Superior temporal gyrus (tissue), 1 donor: ENCODE results near the gene CENATAC.
"Not testable (repeated sequence)": the region's sequence is repeated elsewhere in the genome, so short reads cannot be mapped to it uniquely, and the experiment has no call there.

Experiments used
- DNase-seq: peaks from one replicate; pipeline ENCODE4 v3.0.0-alpha.2; 2016; ENCODE audit errors: extremely low spot score

CENATAC gene

GRCh38 chr11:118996926-118997626, 862 bp upstream of the CENATAC start:
- DNase-seq, result peak; percentile 34

- no peak for DNase-seq
These were observed 415 bp downstream of the CENATAC start for GRCh38 chr11:118998388-118998717.

GRCh38 chr11:118998822-118999221, 884 bp downstream of the CENATAC start:
- no peak for DNase-seq

DNA sequence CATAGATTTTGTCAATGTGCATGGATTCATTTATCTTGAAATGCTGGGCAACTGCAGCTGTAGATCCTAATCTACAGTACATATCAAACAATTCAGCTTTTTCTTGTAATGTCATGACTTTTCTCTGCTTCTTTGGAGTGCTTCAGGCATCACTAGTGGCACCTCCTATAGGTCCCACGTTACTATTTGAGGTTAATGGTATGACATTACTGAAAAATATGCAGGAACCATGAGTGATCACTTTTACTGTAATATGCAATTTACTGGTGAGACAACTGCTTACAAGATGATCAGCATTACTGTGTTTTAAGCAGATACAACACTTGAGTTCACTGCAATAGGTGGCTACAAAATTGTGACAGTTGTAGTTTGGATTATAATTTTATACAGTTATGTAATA, 3.0 kb downstream of the CENATAC start:
- DNase-seq, result no peak

GRCh38 chr11:119006656-119007055, 8.7 kb downstream of the CENATAC start:
- DNase-seq, result no peak

DNA sequence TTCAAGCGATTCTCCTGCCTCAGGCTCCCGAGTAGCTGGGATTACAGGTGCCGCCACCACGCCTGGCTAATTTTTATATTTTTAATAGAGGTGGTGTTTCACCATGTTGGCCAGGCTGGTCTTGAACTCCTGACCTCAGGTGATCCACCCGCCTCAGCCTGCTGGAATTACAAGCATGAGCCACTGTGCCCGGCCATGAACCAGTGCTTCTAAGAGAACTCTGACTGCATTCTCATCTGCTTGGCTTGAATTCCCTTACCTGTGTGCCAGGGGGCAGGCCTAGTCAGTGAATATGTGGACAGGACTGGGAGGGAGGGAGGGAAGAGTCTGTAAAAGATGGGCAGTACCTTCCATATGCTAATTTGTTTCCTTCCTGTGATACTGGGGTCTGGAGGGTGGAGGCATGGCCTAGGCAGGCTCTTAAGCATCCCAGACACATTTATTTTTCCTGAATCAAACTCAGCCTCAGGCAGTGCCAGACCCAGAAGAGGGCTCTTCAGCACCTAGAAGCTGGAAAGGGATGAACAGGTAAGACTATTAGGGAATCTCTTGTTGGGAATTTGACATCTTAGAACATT, 13.6 kb downstream of the CENATAC start:
- no peak for DNase-seq

DNA sequence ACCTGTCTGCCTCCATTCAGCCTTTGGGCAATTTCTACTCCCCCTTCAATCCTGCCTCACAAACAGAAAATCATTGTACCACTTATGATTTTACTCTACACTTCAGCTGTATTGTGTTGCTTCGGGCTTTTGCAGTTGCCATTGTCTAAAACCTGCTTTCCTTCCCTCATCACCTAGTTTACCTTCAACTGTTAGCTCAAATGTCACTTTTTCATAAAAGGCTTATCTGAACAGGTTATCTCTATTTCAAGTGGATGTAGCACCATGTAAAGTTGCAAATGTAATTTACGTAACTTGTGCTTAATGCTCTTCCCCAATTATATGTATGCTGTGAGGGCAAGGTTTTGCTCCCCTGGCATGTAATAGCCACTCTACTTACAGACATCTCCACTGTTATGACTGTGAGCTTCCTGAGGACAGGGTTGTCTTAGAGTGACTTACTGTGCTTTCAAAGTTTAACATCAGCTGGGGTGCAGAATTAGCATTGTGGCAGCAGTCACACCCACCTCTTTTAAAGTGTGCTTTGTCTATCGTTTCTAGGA, 14.8 kb downstream of the CENATAC start:
- no peak for DNase-seq

GRCh38 chr11:119014209-119014924, 16.4 kb downstream of the CENATAC start:
- DNase-seq, result no peak

DNA sequence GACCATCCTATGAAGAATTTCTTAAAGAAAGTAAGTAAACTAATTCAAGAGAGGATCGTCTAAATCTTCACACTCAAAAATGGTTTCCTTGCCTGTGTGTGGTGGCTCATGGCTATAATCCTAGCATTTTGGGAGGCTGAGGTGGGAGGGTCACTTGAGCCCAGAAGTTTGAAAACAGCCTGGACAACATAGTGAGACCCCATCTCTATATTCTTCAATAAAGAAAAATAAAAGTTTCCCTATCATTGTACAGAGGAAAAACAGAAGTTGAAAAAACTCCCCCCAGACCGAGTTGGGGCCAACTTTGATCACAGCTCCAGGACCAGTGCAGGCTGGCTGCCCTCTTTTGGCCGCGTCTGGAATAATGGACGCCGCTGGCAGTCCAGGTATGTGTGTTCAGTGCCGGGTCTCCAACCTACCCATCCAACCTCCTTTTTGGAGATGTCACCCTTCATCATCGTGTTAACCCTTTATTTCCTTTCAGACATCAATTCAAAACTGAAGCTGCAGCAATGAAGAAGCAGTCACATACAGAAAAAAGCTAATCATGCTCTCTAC, 17.2 kb downstream of the CENATAC start:
- DNase-seq, result no peak

GRCh38 chr11:119016216-119017009, 18.5 kb downstream of the CENATAC start:
- DNase-seq, result no peak

- DNase-seq, result not testable (repeated sequence)
These were observed 19.4 kb downstream of the CENATAC start for GRCh38 chr11:119017377-119017776.

- peak; percentile 99 for DNase-seq
These were observed 20.4 kb downstream of the CENATAC start, which contains the start of the genes RPS25 and TRAPPC4 for GRCh38 chr11:119018074-119018938. Gene RPS25, minus strand, starts transcription at chr11:119018343. Its CDS starts 59 bp downstream, at chr11:119018284. Gene TRAPPC4, plus strand, starts transcription at chr11:119018766. Its CDS starts 30 bp downstream, at chr11:119018796.

DNA sequence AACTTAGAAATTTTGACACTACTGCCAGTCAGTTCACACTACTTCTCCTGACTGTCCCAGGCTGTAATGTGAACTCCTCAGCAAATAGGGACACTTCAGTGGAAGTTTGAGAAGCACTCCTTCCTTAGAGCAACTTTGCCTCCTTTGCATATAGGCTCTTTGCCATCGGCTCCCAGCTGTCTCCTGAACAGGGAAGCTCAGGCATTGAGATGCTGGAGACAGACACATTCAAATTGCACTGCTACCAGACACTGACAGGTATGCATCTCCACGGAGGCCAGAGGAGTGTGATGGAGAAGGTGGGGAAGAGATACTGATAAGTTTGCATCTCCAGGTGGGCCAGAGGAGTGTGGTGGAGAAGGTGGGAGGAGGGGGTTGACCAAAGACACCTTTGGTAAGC, 22.1 kb downstream of the CENATAC start:
- DNase-seq, result no peak

GRCh38 chr11:119021631-119022030, 23.7 kb downstream of the CENATAC start:
- no peak for DNase-seq

DNA sequence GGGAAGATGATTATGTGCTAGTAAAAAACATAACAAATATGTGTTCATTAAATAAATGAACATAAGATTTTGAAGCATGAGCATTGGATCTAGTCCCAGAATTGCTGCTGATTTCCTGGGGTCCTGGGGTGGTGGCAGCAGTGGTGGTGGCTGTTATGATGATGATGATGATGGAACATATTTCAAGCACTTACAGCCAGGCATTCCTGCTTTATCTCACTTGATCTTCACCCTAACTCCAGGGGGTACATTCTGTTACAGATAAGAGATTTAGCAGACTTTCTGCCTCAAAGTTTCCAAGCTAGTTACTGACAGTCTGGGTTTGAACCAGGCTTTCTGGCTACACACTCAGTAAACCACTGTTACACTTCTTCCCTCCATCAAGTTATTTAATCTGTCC, 25.8 kb downstream of the CENATAC start:
- DNase-seq, result no peak

- DNase-seq, result no peak
These were observed 26.6 kb downstream of the CENATAC start for GRCh38 chr11:119024430-119025098.

DNA sequence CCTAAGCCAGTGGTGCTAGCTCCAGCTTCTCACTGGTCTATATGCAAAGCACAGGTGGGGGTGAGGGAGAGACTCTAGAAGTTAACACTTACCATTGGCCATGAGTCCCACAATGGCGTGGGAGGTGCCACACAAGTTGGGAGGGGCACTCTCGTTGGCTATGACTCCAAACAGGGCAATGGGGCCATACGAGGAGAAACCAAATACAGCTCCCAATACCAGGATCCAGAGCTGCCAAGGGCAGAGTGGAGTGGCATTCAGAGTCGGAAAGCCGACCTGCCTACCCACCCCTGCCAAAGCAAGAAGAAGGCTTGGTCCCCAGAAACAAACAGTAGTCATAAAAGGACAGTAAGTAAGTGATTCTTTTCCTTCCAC, 27.1 kb downstream of the CENATAC start:
- no peak for DNase-seq

- no peak for DNase-seq
These were observed 27.6 kb downstream of the CENATAC start for GRCh38 chr11:119025541-119025940.

DNA sequence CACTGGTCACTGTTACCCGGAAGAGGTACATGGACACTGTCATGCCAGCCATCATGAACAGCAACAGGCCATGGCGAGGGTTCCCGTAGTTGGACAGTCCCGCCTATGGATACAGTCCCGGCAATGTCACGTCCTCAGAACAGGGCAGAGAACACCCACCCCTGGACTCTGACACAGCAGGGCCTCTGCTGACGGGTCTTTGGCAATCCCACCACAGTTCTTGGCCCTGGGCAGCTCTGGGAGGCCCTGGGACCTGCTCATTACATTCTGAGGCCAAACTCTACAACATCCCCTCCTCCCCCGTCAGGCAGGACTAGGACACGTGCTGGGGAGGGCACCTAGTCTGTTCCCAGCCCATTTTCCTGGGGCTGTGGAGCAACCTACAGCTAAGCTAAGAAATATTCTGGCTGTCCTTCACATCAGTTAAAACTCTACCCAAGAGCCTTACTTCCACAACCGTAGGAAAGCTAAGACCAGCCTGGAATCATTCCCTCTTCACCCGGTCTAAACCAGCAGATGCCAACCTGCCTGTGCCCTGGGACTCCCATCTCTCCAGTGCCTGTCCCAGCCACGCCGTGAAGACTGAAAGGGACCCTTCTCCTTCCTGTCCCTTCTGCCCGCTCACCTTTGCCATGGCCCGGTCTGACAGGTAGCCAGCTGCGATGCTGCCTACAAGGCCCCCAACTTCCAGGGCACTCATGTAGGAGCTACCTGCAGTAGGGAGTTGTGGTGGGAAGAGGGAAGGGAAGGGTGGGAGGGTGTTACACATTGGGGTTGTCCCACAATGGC, 28.2 kb downstream of the CENATAC start:
- DNase-seq, result no peak
